Naive thymus-derived CD4-positive, alpha-beta T cell (primary cell): Measurements from ENCODE around the gene ACACA. TPM values are rescaled to one million over a fixed set of nuclear protein-coding genes. Genes with fewer than 3 reads are reported as not detected.

Experiments
- ATAC-seq: fragments of 150-1000 bp; cut with Tn5 transposase; 2 replicates; pipeline ENCODE4 v1.10.0; 2021; ENCODE audit warnings: mild to moderate bottlenecking, moderate library complexity
- CTCF ChIA-PET: fragments of 350-600 bp; sonication (Branson Sonifier 250); formaldehyde crosslinking; loops from one replicate; lab custom pipeline; 2021; ENCODE audit warnings: antibody characterized with exemption; lab: Charles Lee
- POLR2A ChIA-PET: fragments of 350-600 bp; sonication (Branson Sonifier 250); formaldehyde crosslinking; loops from one replicate; lab custom pipeline; 2021; ENCODE audit warnings: antibody characterized with exemption, inconsistent platforms; lab: Charles Lee
- DNase-seq, 9 donors: peaks; one replicate each; pipeline versions ENCODE4 v3.0.0 to v3.0.0-alpha.2; 2020 to 2022; ENCODE audit warnings: mixed read lengths in 1 of 9
- H3K27ac ChIP-seq: one replicate; pipeline ENCODE4 v1.7.0; 2013; ENCODE audit warnings: mild to moderate bottlenecking, low read depth, low read length, moderate library complexity
- H3K27me3 ChIP-seq, 2 donors: one replicate each; pipeline ENCODE4 v1.7.0; 2013; ENCODE audit warnings: low read length in 2 of 2, mild to moderate bottlenecking in 2 of 2, moderate library complexity in 2 of 2; ENCODE audit not compliant: control insufficient read depth in 2 of 2, insufficient read depth in 2 of 2
- H3K36me3 ChIP-seq, 3 experiments: 1 replicate in 2 of 3; 2 replicates in 1 of 3; pipeline ENCODE4 v1.7.0; 2013; ENCODE audit warnings: low read length in 3 of 3, mild to moderate bottlenecking in 3 of 3, moderate library complexity in 1 of 3; ENCODE audit not compliant: insufficient read depth in 3 of 3, control insufficient read depth in 2 of 3
- H3K4me1 ChIP-seq, 2 donors: one replicate each; pipeline ENCODE4 v1.7.0; 2013; ENCODE audit warnings: low read length in 2 of 2, mild to moderate bottlenecking in 2 of 2, moderate library complexity in 1 of 2; ENCODE audit not compliant: control insufficient read depth in 2 of 2, insufficient read depth in 2 of 2
- H3K4me3 ChIP-seq: 2 replicates; pipeline ENCODE4 v1.7.0; 2013; ENCODE audit warnings: mild to moderate bottlenecking, low read length
- H3K9me3 ChIP-seq, 3 experiments: 1 replicate in 2 of 3; 2 replicates in 1 of 3; pipeline ENCODE4 v1.7.0; 2013; ENCODE audit warnings: low read length in 3 of 3; ENCODE audit not compliant: control insufficient read depth in 2 of 3
- H3K27ac Mint-ChIP-seq, 9 donors: one replicate each; pipeline ENCODE4 v1.8.0; 2020 to 2022; ENCODE audit warnings: mixed read lengths in 9 of 9, mild to moderate bottlenecking in 8 of 9, moderate library complexity in 5 of 9, inconsistent platforms in 2 of 9
- H3K27me3 Mint-ChIP-seq, 5 donors: one replicate each; pipeline ENCODE4 v1.8.0; 2021 to 2022; ENCODE audit warnings: mixed read lengths in 5 of 5, mild to moderate bottlenecking in 1 of 5
- H3K36me3 Mint-ChIP-seq, 5 donors: one replicate each; pipeline ENCODE4 v1.8.0; 2020 to 2022; ENCODE audit warnings: mixed read lengths in 5 of 5, mild to moderate bottlenecking in 3 of 5, inconsistent platforms in 1 of 5
- H3K4me1 Mint-ChIP-seq, 7 donors: one replicate each; pipeline ENCODE4 v1.8.0; 2020 to 2022; ENCODE audit warnings: mixed read lengths in 7 of 7, mild to moderate bottlenecking in 3 of 7, inconsistent platforms in 1 of 7
- H3K4me3 Mint-ChIP-seq, 10 donors: one replicate each; pipeline ENCODE4 v1.8.0; 2020 to 2022; ENCODE audit warnings: mild to moderate bottlenecking in 10 of 10, mixed read lengths in 10 of 10, moderate library complexity in 6 of 10, inconsistent platforms in 2 of 10
- H3K9me3 Mint-ChIP-seq, 11 donors: one replicate each; pipeline ENCODE4 v1.8.0; 2020 to 2022; ENCODE audit warnings: mixed read lengths in 11 of 11, mild to moderate bottlenecking in 4 of 11, inconsistent platforms in 1 of 11, moderate library complexity in 1 of 11
- intact Hi-C, 2 donors: fragments of 100-400 bp; cut with micrococcal nuclease; formaldehyde crosslinking; loops; one replicate each; pipeline ENCODE4 v1.15.1; 2023
- polyA plus RNA-seq, 2 donors: library from polyadenylated mRNA; unstranded; fragments of 300-500 nt; fragmentation: Illumina TruSeq; gene quantifications; one replicate each; pipeline ENCODE4 v1.2.3, GENCODE V29; 2021
- total RNA-seq, 6 experiments: library from RNA in 5 of 6; stranded (reverse) in 5 of 6; gene quantifications; 1 replicate in 5 of 6; 2 replicates in 1 of 6; pipeline ENCODE4 v1.2.3 and lab custom pipeline; 2021 to 2026

ACACA gene
- total and polyA plus RNA-seq, 7 experiments from 2014 or later: 6.1 to 47.0 (median 14.5) TPM

DNA sequence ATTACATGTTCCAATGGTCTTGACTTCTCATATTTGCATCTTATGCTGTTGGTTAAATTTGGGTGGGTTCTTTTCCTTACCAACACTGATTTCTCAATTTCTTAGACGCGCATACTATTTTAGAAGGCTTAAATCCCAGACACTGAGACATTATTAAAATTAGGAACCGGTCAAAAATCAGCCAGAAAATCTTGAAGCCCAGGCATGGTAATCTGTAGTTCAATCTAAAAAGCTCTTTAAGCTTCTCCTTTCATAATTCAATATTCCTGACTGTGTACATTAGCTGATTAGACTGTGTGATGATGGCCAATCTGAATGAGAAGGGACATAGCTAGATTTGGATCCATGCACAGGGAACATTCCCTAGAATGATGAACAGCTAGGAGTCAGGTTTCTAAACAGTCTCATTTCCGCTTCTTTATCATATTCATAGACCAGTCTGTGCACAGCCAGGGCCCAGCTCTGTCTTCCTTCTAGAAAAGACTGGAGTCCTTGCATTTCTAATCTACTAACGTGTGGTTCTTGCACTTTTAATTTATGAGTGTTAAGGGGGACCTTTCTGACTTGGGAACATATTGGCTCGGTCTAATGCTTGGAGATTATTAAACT is 268.6 kb downstream of the ACACA start:
- Histone ChIP-seq H3K36me3 (peaks cover 0 to 5% (median 0%) of the 10 kb centered on the region in 3 experiments), H3K4me3 (no peak overlapping the region), H3K9me3 (no peaks in the 10 kb centered on the region), H3K27ac (no peak overlapping the region), H3K27me3 (no peaks in the 10 kb centered on the region), H3K4me1 (no peaks in the 10 kb centered on the region)
- peaks cover 0 to 31% (median 4%) of the 10 kb centered on the region in 5 donors for H3K36me3 Mint-ChIP-seq
- no peak overlapping the region for H3K4me3 Mint-ChIP-seq
- H3K9me3 Mint-ChIP-seq: peaks cover 0 to 2% (median 0%) of the 10 kb centered on the region in 11 donors
- DNase-seq (no peak), ATAC-seq (no peak)
- no peaks in the 10 kb centered on the region for H3K27me3 Mint-ChIP-seq
- H3K4me1 Mint-ChIP-seq: peaks cover 0 to 13% (median 5%) of the 10 kb centered on the region in 7 donors
- H3K27ac Mint-ChIP-seq: no peak overlapping the region
- POLR2A ChIA-PET: no interaction called here
- CTCF ChIA-PET: interaction anchor here (0.9 kb wide), 1 partner anchor 14 kb away, joined by 3 read pairs; no protein-coding TSS in a partner anchor
- intact Hi-C loops: no loop called here

DNA sequence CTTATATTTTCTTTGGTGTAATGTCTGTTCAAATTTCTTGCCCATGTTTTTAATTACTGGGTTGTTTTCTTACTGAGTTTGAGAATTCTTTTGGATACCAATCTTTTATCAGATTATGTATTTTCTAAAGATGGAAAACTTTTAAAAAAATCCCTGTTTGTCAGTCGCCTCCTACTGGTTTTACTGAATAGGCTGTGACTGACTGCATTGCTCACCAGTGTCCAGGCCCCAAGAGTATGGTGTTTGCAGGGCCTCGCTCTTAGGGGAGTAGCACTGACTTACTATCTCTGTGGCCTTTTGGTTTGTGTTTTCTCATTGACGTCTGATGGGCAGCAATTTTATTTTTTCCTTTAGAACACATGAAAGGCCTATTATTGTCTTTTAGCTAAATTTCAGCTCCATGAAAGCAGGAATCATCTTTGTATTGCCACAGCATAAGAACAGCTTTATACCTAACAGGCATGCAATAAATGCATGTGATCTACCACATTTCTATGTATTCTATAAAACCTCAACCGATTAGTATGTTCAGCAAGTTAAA is 269.5 kb downstream of the ACACA start:
- ATAC-seq: no peak
- H3K27me3 Mint-ChIP-seq: no peaks in the 10 kb centered on the region
- peaks cover 0 to 29% (median 2%) of the 10 kb centered on the region in 5 donors for H3K36me3 Mint-ChIP-seq
- H3K4me3 ChIP-seq: no peak overlapping the region
- no peaks in the 10 kb centered on the region for H3K27me3 ChIP-seq
- peaks cover 0 to 13% (median 5%) of the 10 kb centered on the region in 7 donors for H3K4me1 Mint-ChIP-seq
- ChIA-PET CTCF (no interaction called here), POLR2A (no interaction called here)
- H3K9me3 ChIP-seq: no peaks in the 10 kb centered on the region
- H3K36me3 ChIP-seq: peaks cover 0 to 5% (median 0%) of the 10 kb centered on the region in 3 experiments
- H3K4me3 Mint-ChIP-seq: no peak overlapping the region
- no peak overlapping the region for H3K27ac ChIP-seq
- H3K4me1 ChIP-seq: no peaks in the 10 kb centered on the region
- no peak overlapping the region for H3K27ac Mint-ChIP-seq
- no peak for DNase-seq
- intact Hi-C loops: no loop called here
- H3K9me3 Mint-ChIP-seq: peaks cover 0 to 2% (median 0%) of the 10 kb centered on the region in 11 donors

DNA sequence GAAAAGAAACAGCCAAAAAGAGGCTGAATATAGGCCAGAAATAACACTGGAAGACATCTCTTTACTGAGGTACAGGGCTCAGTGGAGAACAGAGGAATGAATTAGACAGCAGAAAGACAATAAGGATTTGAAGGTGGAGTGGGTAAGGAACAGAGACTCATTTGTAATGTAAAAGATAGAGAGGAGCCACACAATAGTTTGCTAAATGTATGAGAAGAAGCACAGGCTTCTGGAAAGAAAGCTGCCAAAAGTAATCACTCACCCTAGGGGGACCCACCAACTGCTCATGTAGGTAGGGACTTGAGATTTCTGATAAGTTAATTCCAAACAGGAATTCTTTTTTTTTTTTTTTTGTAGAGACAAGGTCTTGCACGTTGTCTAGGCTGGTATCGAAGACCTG is 271.1 kb downstream of the ACACA start:
- Mint-ChIP-seq H3K4me3 (no peak overlapping the region), H3K36me3 (peaks cover 0 to 30% (median 1%) of the 10 kb centered on the region in 5 donors), H3K4me1 (peaks cover 0 to 13% (median 5%) of the 10 kb centered on the region in 7 donors), H3K9me3 (peaks cover 0 to 2% (median 0%) of the 10 kb centered on the region in 11 donors), H3K27ac (peak overlapping the region in 2 of 9 donors; percentile 5 to 14), H3K27me3 (no peaks in the 10 kb centered on the region)
- Histone ChIP-seq H3K36me3 (peaks cover 0 to 5% (median 0%) of the 10 kb centered on the region in 3 experiments), H3K27me3 (no peaks in the 10 kb centered on the region), H3K4me3 (no peak overlapping the region), H3K4me1 (no peaks in the 10 kb centered on the region), H3K9me3 (no peaks in the 10 kb centered on the region), H3K27ac (no peak overlapping the region)
- ATAC-seq (no peak), DNase-seq (no peak)
- intact Hi-C loops: no loop called here
- CTCF ChIA-PET: no interaction called here
- POLR2A ChIA-PET: no interaction called here

DNA sequence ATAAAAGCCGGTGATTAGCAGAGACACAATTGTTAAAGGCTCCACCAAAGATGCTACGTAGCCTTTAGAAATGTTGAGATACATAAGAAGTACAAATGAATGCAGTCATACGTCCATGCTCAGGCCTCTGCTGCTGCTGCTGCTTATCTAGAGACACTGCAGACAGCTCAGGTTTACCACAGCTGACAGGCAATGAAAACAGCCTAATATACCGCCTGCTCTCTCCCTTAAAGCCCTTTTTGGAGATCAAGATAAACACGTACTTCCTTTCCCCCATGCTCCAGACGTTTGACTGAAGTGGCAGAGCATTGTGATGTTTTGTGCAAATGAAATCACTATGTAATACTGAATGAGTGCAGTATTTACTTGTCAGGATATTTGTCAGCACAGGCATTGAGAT is 272.6 kb downstream of the ACACA start:
- Histone ChIP-seq H3K36me3 (peaks cover 0 to 11% (median 0%) of the 10 kb centered on the region in 3 experiments), H3K27ac (no peak overlapping the region), H3K27me3 (no peaks in the 10 kb centered on the region), H3K9me3 (no peaks in the 10 kb centered on the region), H3K4me1 (no peaks in the 10 kb centered on the region), H3K4me3 (no peak overlapping the region)
- H3K27ac Mint-ChIP-seq: peak overlapping the region in 3 of 9 donors; percentile 14 to 63 (median 15)
- H3K9me3 Mint-ChIP-seq: peaks cover 0 to 2% (median 0%) of the 10 kb centered on the region in 11 donors
- H3K36me3 Mint-ChIP-seq: peaks cover 1 to 34% (median 6%) of the 10 kb centered on the region in 5 donors
- DNase-seq (peak in 6 of 9 donors; percentile 4 to 45 (median 29)), ATAC-seq (peak; percentile 58)
- no peaks in the 10 kb centered on the region for H3K27me3 Mint-ChIP-seq
- H3K4me3 Mint-ChIP-seq: no peak overlapping the region
- POLR2A ChIA-PET: no interaction called here
- H3K4me1 Mint-ChIP-seq: peaks cover 0 to 13% (median 5%) of the 10 kb centered on the region in 7 donors
- CTCF ChIA-PET: no interaction called here
- intact Hi-C loops: no loop called here

DNA sequence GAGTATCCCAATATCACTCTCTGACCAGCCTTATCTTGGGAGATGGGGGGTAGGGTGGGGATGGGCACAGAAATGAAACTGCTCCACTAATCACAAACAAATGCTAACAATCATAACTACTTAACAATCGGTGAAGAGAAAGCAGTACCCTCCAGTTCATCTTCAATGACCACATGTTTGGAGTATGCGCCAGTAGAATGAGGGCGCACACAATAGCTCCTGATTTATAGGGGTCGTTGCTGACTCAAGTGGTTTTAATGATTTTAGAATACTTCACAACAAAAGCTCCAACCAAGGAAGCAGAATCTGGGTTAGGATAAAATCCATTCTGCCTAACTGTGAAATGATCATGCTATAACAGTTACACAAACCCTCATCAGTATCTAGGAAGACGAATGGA is 273.5 kb downstream of the ACACA start:
- ChIA-PET POLR2A (no interaction called here), CTCF (interaction anchor here (0.7 kb wide), 1 partner anchor 8 kb away, joined by 3 read pairs; no protein-coding TSS in a partner anchor)
- H3K4me3 Mint-ChIP-seq: no peak overlapping the region
- H3K4me3 ChIP-seq: no peak overlapping the region
- H3K36me3 ChIP-seq: peaks cover 0 to 15% (median 0%) of the 10 kb centered on the region in 3 experiments
- DNase-seq: no peak
- no peak overlapping the region for H3K27ac ChIP-seq
- peaks cover 1 to 37% (median 6%) of the 10 kb centered on the region in 5 donors for H3K36me3 Mint-ChIP-seq
- peaks cover 0 to 13% (median 5%) of the 10 kb centered on the region in 7 donors for H3K4me1 Mint-ChIP-seq
- H3K27me3 Mint-ChIP-seq: no peaks in the 10 kb centered on the region
- no peak for ATAC-seq
- intact Hi-C loops: no loop called here
- H3K9me3 Mint-ChIP-seq: peaks cover 0 to 2% (median 0%) of the 10 kb centered on the region in 11 donors
- H3K4me1 ChIP-seq: no peaks in the 10 kb centered on the region
- no peaks in the 10 kb centered on the region for H3K9me3 ChIP-seq
- no peaks in the 10 kb centered on the region for H3K27me3 ChIP-seq
- peak overlapping the region in 1 of 9 donors; percentile 47 for H3K27ac Mint-ChIP-seq

DNA sequence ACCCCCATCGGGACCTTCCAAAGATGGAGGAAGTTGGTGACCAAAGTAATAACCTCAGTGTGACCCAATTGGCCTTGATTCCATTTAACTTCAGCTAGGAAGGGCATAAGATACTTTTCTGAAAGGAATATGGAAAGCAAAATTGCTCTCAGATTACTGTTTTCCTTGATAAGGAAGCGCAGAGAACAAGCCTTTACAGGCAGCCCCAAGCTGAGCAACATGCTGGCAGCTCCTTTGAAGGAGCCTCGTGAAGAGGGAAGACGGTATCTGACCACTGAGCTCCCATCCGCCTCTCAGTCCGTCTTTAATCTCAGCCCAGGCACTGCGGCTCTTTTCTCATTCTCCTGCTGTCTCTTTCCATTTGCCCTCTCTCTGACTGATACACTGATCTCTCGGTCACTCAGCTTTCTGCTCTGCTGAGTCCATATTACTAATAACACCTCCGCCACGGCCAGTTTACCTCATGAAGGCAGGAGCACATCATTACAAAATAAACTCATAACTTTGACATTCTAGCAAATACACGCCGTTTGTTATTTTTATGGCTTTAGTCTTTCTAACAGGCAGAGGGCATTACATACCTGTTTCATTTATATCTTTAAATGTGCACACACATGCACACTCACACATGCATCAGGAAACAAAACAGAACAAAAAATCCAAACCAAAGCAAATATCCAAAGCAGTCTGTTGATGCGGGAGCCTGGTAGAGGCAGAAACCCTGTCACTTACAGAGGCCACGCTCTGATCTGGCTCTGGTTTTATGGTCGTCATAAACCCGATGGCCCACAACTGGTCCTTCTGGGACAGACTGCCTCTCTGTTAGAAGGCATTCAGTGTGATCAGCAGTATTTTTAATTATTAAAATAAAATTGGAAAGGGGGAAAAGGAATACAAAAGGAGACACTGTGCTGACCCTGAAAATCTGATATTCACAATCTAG is 274.7 kb downstream of the ACACA start:
- Mint-ChIP-seq H3K36me3 (peaks cover 1 to 36% (median 6%) of the 10 kb centered on the region in 5 donors), H3K4me3 (no peak overlapping the region), H3K4me1 (peaks cover 0 to 13% (median 5%) of the 10 kb centered on the region in 7 donors), H3K27me3 (no peaks in the 10 kb centered on the region), H3K9me3 (peaks cover 0 to 2% (median 0%) of the 10 kb centered on the region in 11 donors), H3K27ac (no peak overlapping the region)
- DNase-seq (no peak), ATAC-seq (no peak)
- Histone ChIP-seq H3K27me3 (no peaks in the 10 kb centered on the region), H3K9me3 (no peaks in the 10 kb centered on the region), H3K27ac (no peak overlapping the region), H3K4me3 (no peak overlapping the region), H3K36me3 (peaks cover 0 to 18% (median 0%) of the 10 kb centered on the region in 3 experiments), H3K4me1 (no peaks in the 10 kb centered on the region)
- CTCF ChIA-PET: interaction anchor here (0.7 kb wide), 1 partner anchor 7 kb away, joined by 3 read pairs; no protein-coding TSS in a partner anchor
- POLR2A ChIA-PET: no interaction called here
- intact Hi-C loops: no loop called here
